OCI-LY7 (cell line): ENCODE results near the gene CACNB2. TPM values are rescaled to one million over a fixed set of nuclear protein-coding genes. Genes with fewer than 3 reads are reported as not detected.

ENCODE experiments used
- BruUV-seq: library from RNA; stranded (reverse); fragments of 400-500 nt; replicated peaks from 2 replicates; lab custom pipeline; 2021; lab: Mats Ljungman, UMichigan
- CTCF ChIA-PET: fragments of 300-600 bp; sonication (Branson Sonifier 250); formaldehyde crosslinking; loops from one replicate; lab custom pipeline; 2022; ENCODE audit warnings: antibody characterized with exemption; ENCODE audit not compliant: unreplicated experiment; lab: Charles Lee
- POLR2A ChIA-PET: fragments of 300-600 bp; sonication (Branson Sonifier 250); formaldehyde crosslinking; loops from one replicate; lab custom pipeline; 2022; ENCODE audit warnings: antibody characterized with exemption; lab: Charles Lee
- DNase-seq: peaks from one replicate; pipeline ENCODE4 v3.0.0-alpha.2; 2015; ENCODE audit warnings: low spot score
- H2AFZ ChIP-seq: fragments of 200-600 bp; sonication (generic), shearing (Covaris generic); 2 replicates; pipeline ENCODE4 v1.6.1; 2014; ENCODE audit warnings: mild to moderate bottlenecking, antibody characterized with exemption, low read length, moderate library complexity
- H3K27ac ChIP-seq: fragments of 200-600 bp; sonication (generic); 2 replicates; pipeline ENCODE4 v1.5.1; 2014; ENCODE audit warnings: mixed run types, low read depth, mild to moderate bottlenecking, moderate library complexity, low read length, inconsistent platforms; ENCODE audit not compliant: poor library complexity, severe bottlenecking
- H3K36me3 ChIP-seq: fragments of 200-600 bp; sonication (generic); 2 replicates; pipeline ENCODE4 v1.6.1; 2014; ENCODE audit warnings: mild to moderate bottlenecking, antibody characterized with exemption, low read length, moderate library complexity, mixed read lengths; ENCODE audit not compliant: insufficient read depth
- H3K4me1 ChIP-seq: fragments of 200-600 bp; sonication (generic); 2 replicates; pipeline ENCODE4 v1.5.1; 2014; ENCODE audit warnings: mild to moderate bottlenecking, low read length; ENCODE audit not compliant: insufficient read depth, poor library complexity, severe bottlenecking
- H3K4me2 ChIP-seq: fragments of 200-600 bp; sonication (generic); 2 replicates; pipeline ENCODE4 v1.6.1; 2014; ENCODE audit warnings: mild to moderate bottlenecking, low read length
- H3K4me3 ChIP-seq: fragments of 200-600 bp; sonication (generic); 2 replicates; pipeline ENCODE4 v1.5.1; 2014; ENCODE audit warnings: mild to moderate bottlenecking, low read depth, low read length; ENCODE audit not compliant: poor library complexity, severe bottlenecking
- H3K79me2 ChIP-seq: fragments of 200-600 bp; sonication (generic); 2 replicates; pipeline ENCODE4 v1.6.1; 2016; ENCODE audit warnings: low read depth, mild to moderate bottlenecking, low read length, moderate library complexity, mixed read lengths; ENCODE audit not compliant: insufficient read depth
- H3K9me2 ChIP-seq: fragments of 200-600 bp; sonication (generic); 2 replicates; pipeline ENCODE4 v1.6.1; 2016; ENCODE audit warnings: mild to moderate bottlenecking, low read length, mixed read lengths; ENCODE audit not compliant: insufficient read depth
- H3K9me3 ChIP-seq: fragments of 200-600 bp; sonication (generic); 2 replicates; pipeline ENCODE4 v1.6.1; 2014; ENCODE audit warnings: mild to moderate bottlenecking, mixed run types, low read length, mixed read lengths
- H4K20me1 ChIP-seq: fragments of 200-600 bp; sonication (generic); 2 replicates; pipeline ENCODE4 v1.6.1; 2014; ENCODE audit warnings: mild to moderate bottlenecking, antibody characterized with exemption, low read length, moderate library complexity, mixed read lengths; ENCODE audit not compliant: insufficient read depth
- EZH2phosphoT487 ChIP-seq: fragments of 200-600 bp; sonication (generic); IDR thresholded peaks from 2 replicates; pipeline ENCODE4 v1.6.1; 2018; ENCODE audit warnings: low read depth, borderline replicate concordance, mild to moderate bottlenecking, mixed run types, antibody characterized with exemption, low read length, moderate library complexity, mixed read lengths
- intact Hi-C: fragments of 100-400 bp; cut with micrococcal nuclease; formaldehyde crosslinking; loops from one replicate; pipeline ENCODE4 v1.10.0; 2022; ENCODE audit not compliant: unreplicated experiment
- total RNA-seq, 2 experiments: library from RNA; depleted of rRNA in 1 of 2; stranded (reverse); fragments of >200 nt in 1 of 2; shearing (Covaris generic) in 1 of 2; gene quantifications; 2 replicates each; pipeline ENCODE4 v1.2.3, GENCODE V29; 2014 to 2022
- TF ChIP-seq, protein P1 (sequence below): fragments of 200-600 bp; sonication (generic); conservative IDR thresholded peaks from 2 replicates; pipeline ENCODE4 v1.5.1; 2014; ENCODE audit warnings: mild to moderate bottlenecking, antibody characterized with exemption, low read length, moderate library complexity, mixed read lengths

Gene CACNB2
- total RNA-seq, 2 experiments from 2014 or later: not detected

DNA sequence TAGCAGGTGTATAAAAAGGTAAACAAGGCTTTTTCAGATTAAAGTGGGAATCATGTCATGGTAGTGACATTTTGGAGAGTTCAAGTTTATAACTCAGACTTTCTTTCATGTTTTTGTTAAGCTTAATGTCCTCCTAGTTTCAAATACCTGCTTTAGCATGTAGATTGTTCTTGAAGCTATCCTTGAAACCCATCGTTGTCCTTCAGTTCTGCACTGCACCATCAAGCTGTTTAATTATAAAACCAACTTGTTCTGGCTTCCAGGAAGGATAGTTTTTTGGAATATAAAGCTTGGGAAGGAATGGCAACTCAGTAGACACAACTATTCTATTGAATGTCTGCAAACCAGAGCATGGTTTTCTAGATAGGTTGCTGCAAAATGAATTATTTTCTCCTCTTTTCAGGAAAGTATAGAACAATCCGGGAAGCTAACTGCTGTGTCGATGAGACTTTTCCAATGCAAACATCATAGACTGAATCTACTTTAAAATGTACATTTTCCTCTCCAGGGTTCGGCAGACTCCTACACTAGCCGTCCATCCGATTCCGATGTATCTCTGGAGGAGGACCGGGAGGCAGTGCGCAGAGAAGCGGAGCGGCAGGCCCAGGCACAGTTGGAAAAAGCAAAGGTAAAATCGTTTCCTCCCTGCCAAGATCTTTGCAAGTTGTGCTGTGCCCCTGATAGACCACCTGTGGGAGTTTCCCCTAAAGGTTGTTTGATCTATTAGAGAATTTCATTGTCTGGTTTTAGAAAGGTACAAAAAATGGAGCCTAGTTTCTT, 261.4 kb downstream of the CACNB2 start:
- no TSS peak for BruUV-seq
- no peak overlapping the region for H3K27ac ChIP-seq
- CTCF ChIA-PET: no interaction called here
- intact Hi-C loops: no loop called here
- no peaks in the 10 kb centered on the region for H3K36me3 ChIP-seq
- no peak overlapping the region for H3K4me3 ChIP-seq
- no peak for TF ChIP-seq EZH2phosphoT487
- TF ChIP-seq, protein P1, sequence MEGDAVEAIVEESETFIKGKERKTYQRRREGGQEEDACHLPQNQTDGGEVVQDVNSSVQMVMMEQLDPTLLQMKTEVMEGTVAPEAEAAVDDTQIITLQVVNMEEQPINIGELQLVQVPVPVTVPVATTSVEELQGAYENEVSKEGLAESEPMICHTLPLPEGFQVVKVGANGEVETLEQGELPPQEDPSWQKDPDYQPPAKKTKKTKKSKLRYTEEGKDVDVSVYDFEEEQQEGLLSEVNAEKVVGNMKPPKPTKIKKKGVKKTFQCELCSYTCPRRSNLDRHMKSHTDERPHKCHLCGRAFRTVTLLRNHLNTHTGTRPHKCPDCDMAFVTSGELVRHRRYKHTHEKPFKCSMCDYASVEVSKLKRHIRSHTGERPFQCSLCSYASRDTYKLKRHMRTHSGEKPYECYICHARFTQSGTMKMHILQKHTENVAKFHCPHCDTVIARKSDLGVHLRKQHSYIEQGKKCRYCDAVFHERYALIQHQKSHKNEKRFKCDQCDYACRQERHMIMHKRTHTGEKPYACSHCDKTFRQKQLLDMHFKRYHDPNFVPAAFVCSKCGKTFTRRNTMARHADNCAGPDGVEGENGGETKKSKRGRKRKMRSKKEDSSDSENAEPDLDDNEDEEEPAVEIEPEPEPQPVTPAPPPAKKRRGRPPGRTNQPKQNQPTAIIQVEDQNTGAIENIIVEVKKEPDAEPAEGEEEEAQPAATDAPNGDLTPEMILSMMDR: no peak
- no peaks in the 10 kb centered on the region for H3K79me2 ChIP-seq
- H3K9me2 ChIP-seq: no peaks in the 10 kb centered on the region
- no peak overlapping the region for H3K4me2 ChIP-seq
- H2AFZ ChIP-seq: no peak overlapping the region
- H3K9me3 ChIP-seq: no peaks in the 10 kb centered on the region
- no peak for DNase-seq
- POLR2A ChIA-PET: interaction anchor here (0.6 to 1.3 kb wide), 3 partner anchors 11 to 1627 kb away, joined by 4 to 6 read pairs (median 4); no protein-coding TSS in a partner anchor
- no peaks in the 10 kb centered on the region for H3K4me1 ChIP-seq
- H4K20me1 ChIP-seq: no peaks in the 10 kb centered on the region

DNA sequence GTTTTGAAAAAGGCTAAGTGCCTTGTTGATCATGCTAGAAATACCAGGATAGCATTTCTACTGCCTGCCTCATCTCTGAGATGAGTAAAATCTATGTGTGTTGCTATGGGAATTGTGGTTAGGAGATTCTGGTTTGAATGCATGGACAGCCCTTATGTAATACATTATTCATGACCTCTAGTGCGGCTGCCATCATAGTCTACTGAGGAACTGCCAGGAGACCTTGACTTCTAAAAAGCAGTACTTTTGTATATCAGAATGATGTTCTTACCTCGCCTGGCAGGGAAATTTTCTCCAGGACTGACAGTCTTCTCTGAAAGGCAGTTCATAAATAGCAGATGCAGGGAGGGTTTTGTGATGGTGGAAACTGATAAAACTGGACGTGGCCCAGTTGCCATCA, 262.6 kb downstream of the CACNB2 start:
- H3K4me3 ChIP-seq: no peak overlapping the region
- no peaks in the 10 kb centered on the region for H3K36me3 ChIP-seq
- H3K4me2 ChIP-seq: no peak overlapping the region
- ChIA-PET POLR2A (interaction anchor here (0.6 kb wide), 1 partner anchor 10 kb away, joined by 4 read pairs; no protein-coding TSS in a partner anchor), CTCF (no interaction called here)
- no peaks in the 10 kb centered on the region for H4K20me1 ChIP-seq
- no peak for DNase-seq
- H2AFZ ChIP-seq: no peak overlapping the region
- TF ChIP-seq, protein P1: no peak
- no peak for TF ChIP-seq EZH2phosphoT487
- intact Hi-C loops: no loop called here
- no peaks in the 10 kb centered on the region for H3K79me2 ChIP-seq
- no peak overlapping the region for H3K27ac ChIP-seq
- H3K9me2 ChIP-seq: no peaks in the 10 kb centered on the region
- H3K9me3 ChIP-seq: no peaks in the 10 kb centered on the region
- no TSS peak for BruUV-seq
- no peaks in the 10 kb centered on the region for H3K4me1 ChIP-seq

DNA sequence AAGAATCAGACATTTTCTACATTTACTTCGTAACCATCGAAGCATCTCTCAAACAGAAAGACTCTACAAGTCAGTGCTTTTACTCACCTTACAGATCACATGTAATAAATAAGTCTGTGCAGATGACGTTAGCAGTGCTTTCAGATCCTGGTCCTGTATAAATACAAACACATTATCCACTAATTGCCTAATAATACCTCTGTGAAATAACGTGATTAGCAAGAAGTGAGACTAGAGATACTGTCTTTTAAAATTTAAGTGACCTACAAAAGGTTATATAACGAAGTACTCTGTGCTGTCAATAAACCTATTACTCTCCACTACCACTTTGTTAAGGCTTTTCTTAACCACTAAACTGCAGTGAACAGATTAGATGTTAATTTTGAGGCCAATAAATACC, 264.3 kb downstream of the CACNB2 start:
- Histone ChIP-seq H3K36me3 (no peaks in the 10 kb centered on the region), H3K9me3 (no peaks in the 10 kb centered on the region), H3K9me2 (no peaks in the 10 kb centered on the region), H2AFZ (no peak overlapping the region), H3K27ac (no peak overlapping the region), H3K4me1 (no peaks in the 10 kb centered on the region), H3K4me3 (no peak overlapping the region), H3K79me2 (no peaks in the 10 kb centered on the region), H4K20me1 (no peaks in the 10 kb centered on the region), H3K4me2 (no peak overlapping the region)
- ChIA-PET CTCF (no interaction called here), POLR2A (no interaction called here)
- intact Hi-C loops: no loop called here
- BruUV-seq: no TSS peak
- TF ChIP-seq, protein P1: no peak
- TF ChIP-seq EZH2phosphoT487: no peak
- DNase-seq: no peak
